H1 (cell line): ENCODE measurements around the gene ABCC9. TPM values are rescaled to one million over a fixed set of nuclear protein-coding genes. Genes with fewer than 3 reads are reported as not detected.

Experiments
- CTCF ChIA-PET: fragments of 300-600 bp; sonication (Branson Sonifier 250); formaldehyde crosslinking; loops from one replicate; lab custom pipeline; 2021; ENCODE audit not compliant: partially characterized antibody; lab: Charles Lee
- POLR2A ChIA-PET: fragments of 300-600 bp; sonication (Branson Sonifier 250); formaldehyde crosslinking; loops from one replicate; lab custom pipeline; 2021; ENCODE audit warnings: inconsistent platforms; ENCODE audit not compliant: partially characterized antibody; lab: Charles Lee
- DNase-seq, 2 experiments: peaks; one replicate each; pipeline versions ENCODE4 v3.0.0 to v3.0.0-alpha.2; 2010 to 2022; ENCODE audit warnings: low spot score in 2 of 2, low read depth in 1 of 2, mixed read lengths in 1 of 2
- FAIRE-seq: peaks from 2 replicates; lab custom pipeline; 2011; peaks lifted over from hg19 to GRCh38; lab: Jason Lieb, UNC
- H2AFZ ChIP-seq: 2 replicates; pipeline ENCODE4 v1.8.1; 2012; ENCODE audit warnings: low read length, inconsistent platforms
- H2AK5ac ChIP-seq: 2 replicates; pipeline ENCODE4 v1.6.1; 2013; ENCODE audit warnings: low read depth, low read length
- H2BK120ac ChIP-seq: replicated peaks from 2 replicates; pipeline ENCODE3; 2013; ENCODE audit warnings: low read depth, low read length, inconsistent platforms
- H2BK12ac ChIP-seq: 2 replicates; pipeline ENCODE4 v1.6.1; 2013; ENCODE audit warnings: low read depth, low read length
- H2BK15ac ChIP-seq: 2 replicates; pipeline ENCODE4 v1.6.1; 2013; ENCODE audit warnings: low read length
- H2BK20ac ChIP-seq: 2 replicates; pipeline ENCODE4 v1.6.1; 2013; ENCODE audit warnings: low read length
- H2BK5ac ChIP-seq: 2 replicates; pipeline ENCODE4 v1.6.1; 2013; ENCODE audit warnings: low read depth, low read length
- H3K14ac ChIP-seq: 2 replicates; pipeline ENCODE4 v1.6.1; 2013; ENCODE audit warnings: inconsistent platforms; ENCODE audit not compliant: insufficient read length
- H3K18ac ChIP-seq: 2 replicates; pipeline ENCODE4 v1.6.1; 2013; ENCODE audit warnings: low read length; ENCODE audit errors: extremely low read depth
- H3K23ac ChIP-seq: 2 replicates; pipeline ENCODE4 v1.6.1; 2013; ENCODE audit warnings: inconsistent platforms; ENCODE audit not compliant: insufficient read length
- H3K23me2 ChIP-seq: 2 replicates; pipeline ENCODE4 v1.6.1; 2013; ENCODE audit warnings: low read depth, low read length
- H3K27ac ChIP-seq: 2 replicates; pipeline ENCODE4 v1.6.1; 2011; ENCODE audit warnings: low read depth, low read length, inconsistent platforms
- H3K27me3 ChIP-seq, 4 experiments: replicated peaks in 1 of 4; 1 replicate in 1 of 4; 2 replicates in 3 of 4; pipeline versions ENCODE4 v1.6.1 to v1.8.1; 2011 to 2013; ENCODE audit warnings: low read length in 3 of 4, mild to moderate bottlenecking in 3 of 4, inconsistent platforms in 2 of 4, mixed read lengths in 2 of 4, moderate library complexity in 1 of 4; ENCODE audit not compliant: control insufficient read depth in 3 of 4, insufficient read depth in 3 of 4; ENCODE audit errors: extremely low read depth in 1 of 4
- H3K36me3 ChIP-seq, 4 experiments: 2 replicates each; pipeline versions ENCODE4 v1.6.1 to v1.8.1; 2011 to 2013; ENCODE audit warnings: mild to moderate bottlenecking in 4 of 4, low read length in 3 of 4, moderate library complexity in 2 of 4, control low read depth in 1 of 4, inconsistent platforms in 1 of 4; ENCODE audit not compliant: insufficient read depth in 4 of 4, control insufficient read depth in 2 of 4
- H3K4ac ChIP-seq: replicated peaks from 2 replicates; pipeline ENCODE3; 2013; ENCODE audit warnings: low read length, low read depth, mixed read lengths, inconsistent platforms; ENCODE audit not compliant: insufficient read length
- H3K4me1 ChIP-seq, 4 experiments: replicated peaks in 1 of 4; 1 replicate in 1 of 4; 2 replicates in 3 of 4; pipeline versions ENCODE4 v1.6.1 to v1.8.1; 2011 to 2013; ENCODE audit warnings: low read length in 3 of 4, inconsistent platforms in 2 of 4, mixed read lengths in 1 of 4; ENCODE audit not compliant: insufficient read depth in 4 of 4, control insufficient read depth in 3 of 4
- H3K4me2 ChIP-seq, 2 experiments: 2 replicates each; pipeline versions ENCODE4 v1.6.1 to v1.8.1; 2011 to 2013; ENCODE audit warnings: low read depth in 2 of 2, low read length in 2 of 2, control low read depth in 1 of 2, inconsistent platforms in 1 of 2, mild to moderate bottlenecking in 1 of 2; ENCODE audit not compliant: insufficient read depth in 1 of 2
- H3K4me3 ChIP-seq, 4 experiments: fragments of 200-600, 300-600 bp in 1 of 4; sonication (generic), shearing (Covaris generic), sonication (Bioruptor Twin) in 1 of 4; 2 replicates each; pipeline versions ENCODE4 v1.5.1 to v1.8.1; 2011 to 2016; ENCODE audit warnings: low read length in 4 of 4, low read depth in 3 of 4, control low read depth in 2 of 4, inconsistent platforms in 2 of 4, mild to moderate bottlenecking in 2 of 4, mixed read lengths in 1 of 4, moderate library complexity in 1 of 4; ENCODE audit not compliant: insufficient read depth in 2 of 4; ENCODE audit errors: extremely low read depth in 1 of 4
- H3K56ac ChIP-seq: replicated peaks from 2 replicates; pipeline ENCODE3; 2013; ENCODE audit warnings: low read depth, mild to moderate bottlenecking, mixed read lengths, low read length, inconsistent platforms; ENCODE audit not compliant: insufficient read length
- H3K79me1 ChIP-seq: 2 replicates; pipeline ENCODE4 v1.6.1; 2013; ENCODE audit warnings: low read depth, low read length, control low read depth
- H3K79me2 ChIP-seq, 2 experiments: 2 replicates each; pipeline versions ENCODE4 v1.6.1 to v1.8.1; 2012 to 2013; ENCODE audit warnings: low read length in 2 of 2, mild to moderate bottlenecking in 2 of 2, inconsistent platforms in 1 of 2; ENCODE audit not compliant: insufficient read depth in 2 of 2, control insufficient read depth in 1 of 2
- H3K9ac ChIP-seq, 4 experiments: replicated peaks in 1 of 4; 1 replicate in 1 of 4; 2 replicates in 3 of 4; pipeline versions ENCODE4 v1.6.1 to v1.8.1; 2011 to 2013; ENCODE audit warnings: low read depth in 3 of 4, low read length in 3 of 4, control low read depth in 2 of 4, mild to moderate bottlenecking in 2 of 4, moderate library complexity in 2 of 4, inconsistent platforms in 1 of 4; ENCODE audit errors: extremely low read depth in 1 of 4
- H3K9me3 ChIP-seq, 2 experiments: 2 replicates each; pipeline versions ENCODE4 v1.6.1 to v1.8.1; 2012 to 2013; ENCODE audit warnings: mild to moderate bottlenecking in 2 of 2, moderate library complexity in 2 of 2, control low read depth in 1 of 2, inconsistent platforms in 1 of 2, low read depth in 1 of 2, low read length in 1 of 2, mixed read lengths in 1 of 2; ENCODE audit not compliant: insufficient read depth in 2 of 2
- H4K20me1 ChIP-seq, 2 experiments: replicated peaks in 1 of 2; 2 replicates each; pipeline versions ENCODE3 to v1.8.1; 2011 to 2013; ENCODE audit warnings: inconsistent platforms in 2 of 2, low read length in 2 of 2, mild to moderate bottlenecking in 1 of 2; ENCODE audit not compliant: insufficient read depth in 2 of 2, control insufficient read depth in 1 of 2
- H4K5ac ChIP-seq: 2 replicates; pipeline ENCODE4 v1.6.1; 2013; ENCODE audit warnings: low read length, low read depth, mixed read lengths, inconsistent platforms; ENCODE audit not compliant: insufficient read length
- H4K8ac ChIP-seq: 2 replicates; pipeline ENCODE4 v1.8.0; 2013; ENCODE audit warnings: mild to moderate bottlenecking, moderate library complexity, low read length, inconsistent platforms; ENCODE audit not compliant: insufficient read depth; ENCODE audit errors: extremely low read depth
- H4K91ac ChIP-seq: replicated peaks from 2 replicates; pipeline ENCODE3; 2013; ENCODE audit warnings: low read length, mixed read lengths, inconsistent platforms; ENCODE audit not compliant: insufficient read length
- CHD1 ChIP-seq: IDR thresholded peaks from 2 replicates; pipeline ENCODE4 v1.6.1; 2012; ENCODE audit warnings: low read depth, low read length, improper control_type of control experiment
- CREB1 ChIP-seq: IDR thresholded peaks from 2 replicates; pipeline ENCODE4 v1.6.1; 2012; ENCODE audit warnings: inconsistent platforms
- GTF2F1 ChIP-seq: IDR thresholded peaks from 2 replicates; pipeline ENCODE4 v1.6.1; 2012; ENCODE audit warnings: low read depth, low read length, improper control_type of control experiment, borderline replicate concordance
- NANOG ChIP-seq: IDR thresholded peaks from 2 replicates; pipeline ENCODE4 v1.6.1; 2011; ENCODE audit warnings: low read length, low read depth, mild to moderate bottlenecking, inconsistent platforms; ENCODE audit not compliant: insufficient read depth, poor library complexity, severe bottlenecking
- POLR2AphosphoS5 ChIP-seq: IDR thresholded peaks from 2 replicates; pipeline ENCODE4 v1.6.1; 2011; ENCODE audit warnings: low read depth, low read length
- RAD21 ChIP-seq, 2 experiments: IDR thresholded peaks in 1 of 2; conservative IDR thresholded peaks in 1 of 2; 2 replicates each; pipeline ENCODE4 v1.6.1; 2011; ENCODE audit warnings: low read depth in 2 of 2, low read length in 2 of 2, improper control_type of control experiment in 1 of 2, inconsistent platforms in 1 of 2, mild to moderate bottlenecking in 1 of 2, moderate library complexity in 1 of 2
- RNF2 ChIP-seq: fragments of 200-900, 300-1000 bp; sonication (generic); IDR thresholded peaks from 2 replicates; pipeline ENCODE4 v1.7.1; 2016; ENCODE audit warnings: borderline replicate concordance, low read depth, mild to moderate bottlenecking, antibody characterized with exemption, low read length; ENCODE audit not compliant: poor library complexity, severe bottlenecking; ENCODE audit errors: missing control alignments
- SIX5 ChIP-seq: IDR thresholded peaks from 2 replicates; pipeline ENCODE4 v1.6.1; 2011; ENCODE audit warnings: mild to moderate bottlenecking, low read depth, low read length
- SRF ChIP-seq: IDR thresholded peaks from 2 replicates; pipeline ENCODE4 v1.6.1; 2011; ENCODE audit warnings: mild to moderate bottlenecking, low read depth, low read length, moderate library complexity
- TAF1 ChIP-seq: IDR thresholded peaks from 2 replicates; pipeline ENCODE4 v1.6.1; 2011; ENCODE audit warnings: mild to moderate bottlenecking, low read depth, low read length
- TAF7 ChIP-seq: optimal IDR thresholded peaks from 2 replicates; pipeline ENCODE3; 2011; ENCODE audit warnings: low read depth, mild to moderate bottlenecking, inconsistent platforms, low read length, moderate library complexity, borderline replicate concordance
- TEAD4 ChIP-seq: IDR thresholded peaks from 2 replicates; pipeline ENCODE4 v1.6.1; 2012; ENCODE audit warnings: low read depth, low read length, inconsistent platforms, mixed read lengths
- YY1 ChIP-seq: IDR thresholded peaks from 2 replicates; pipeline ENCODE4 v1.6.1; 2011; ENCODE audit warnings: low read depth, mild to moderate bottlenecking, low read length
- polyA plus RNA-seq, 7 experiments: library from polyadenylated mRNA; depleted of rRNA in 3 of 7; stranded (reverse) in 5 of 7; unstranded in 2 of 7; fragments of >200 nt in 5 of 7; fragments of 200-250 nt in 2 of 7; gene quantifications; 1 replicate in 5 of 7; 2 replicates in 1 of 7; 4 replicates in 1 of 7; pipeline versions ENCODE4 v1.2.1 to v1.2.3, GENCODE V29; 2011 to 2013; ENCODE audit warnings: missing spikeins in 2 of 7, mixed read lengths in 2 of 7
- total RNA-seq: library from RNA; stranded (reverse); fragmentation: NEBNext Ultra II Directional; extraction: Animal tissue kit (Norgen Biotek cat#: 25700); gene quantifications from 2 replicates; pipeline ENCODE4 v1.2.1, GENCODE V29; 2021

ABCC9 gene
- total and polyA plus RNA-seq, 2 of the 8 experiments (the other 6 are each of a cell fraction or from before 2014, with no cell fraction given) = under 0.01 TPM; not detected in 1

- no peaks in the 10 kb centered on the region for H3K79me2 ChIP-seq
- H2AFZ ChIP-seq = no peak overlapping the region
- H3K9me3 ChIP-seq = no peaks in the 10 kb centered on the region
- H2BK15ac ChIP-seq = no peak overlapping the region
- H4K91ac ChIP-seq = no peak overlapping the region
- no peaks in the 10 kb centered on the region for H3K79me1 ChIP-seq
- H3K56ac ChIP-seq = no peak overlapping the region
- POLR2A ChIA-PET = no interaction called here
- no peaks in the 10 kb centered on the region for H3K4me1 ChIP-seq
- H4K5ac ChIP-seq = no peak overlapping the region
- H2BK20ac ChIP-seq = no peak overlapping the region
- no peak overlapping the region for H3K18ac ChIP-seq
- no peak for FAIRE-seq
- H3K14ac ChIP-seq = no peak overlapping the region
- no peak overlapping the region for H2BK12ac ChIP-seq
- no peaks in the 10 kb centered on the region for H4K20me1 ChIP-seq
- H3K27ac ChIP-seq = no peak overlapping the region
- no peaks in the 10 kb centered on the region for H3K23me2 ChIP-seq
- H2BK5ac ChIP-seq = no peak overlapping the region
- TF ChIP-seq NANOG (no peak), SRF (no peak), RAD21 (IDR thresholded peaks at IDR 0.05 in 1 of 2, conservative IDR thresholded peaks at IDR 0.05 in 1 of 2; ENCODE audit: low read depth in 2 of 2, low read length in 2 of 2) (no peak), TAF1 (no peak), TEAD4 (no peak), CHD1 (no peak), RNF2 (no peak), SIX5 (no peak), GTF2F1 (no peak), TAF7 (no peak), YY1 (no peak), POLR2AphosphoS5 (no peak), CREB1 (no peak)
- DNase-seq = no peak
- H2BK120ac ChIP-seq = no peak overlapping the region
- H4K8ac ChIP-seq = no peak overlapping the region
- no peak overlapping the region for H3K4me2 ChIP-seq
- H3K23ac ChIP-seq = no peak overlapping the region
- no peaks in the 10 kb centered on the region for H3K36me3 ChIP-seq
- no peaks in the 10 kb centered on the region for H3K27me3 ChIP-seq
- no peak overlapping the region for H3K9ac ChIP-seq
- no peak overlapping the region for H2AK5ac ChIP-seq
- no peak overlapping the region for H3K4me3 ChIP-seq
- CTCF ChIA-PET = no interaction called here
- no peak overlapping the region for H3K4ac ChIP-seq
Measured at GRCh38 chr12:21806255-21806654, 135.0 kb downstream of the ABCC9 start.
